HUES6 (cell line): ENCODE results near the gene ST8SIA6.

Experiments
- H3K27ac ChIP-seq: 2 replicates; pipeline ENCODE4 v1.7.0; 2013; ENCODE audit warnings: low read depth, mild to moderate bottlenecking, low read length, inconsistent platforms
- H3K27me3 ChIP-seq: 2 replicates; pipeline ENCODE4 v1.6.1; 2013; ENCODE audit warnings: low read length; ENCODE audit not compliant: control insufficient read depth, insufficient read depth
- H3K36me3 ChIP-seq: 2 replicates; pipeline ENCODE4 v1.6.1; 2013; ENCODE audit warnings: low read length; ENCODE audit not compliant: control insufficient read depth, insufficient read depth
- H3K4me1 ChIP-seq: 2 replicates; pipeline ENCODE4 v1.6.1; 2013; ENCODE audit warnings: low read length; ENCODE audit not compliant: control insufficient read depth, insufficient read depth
- H3K4me3 ChIP-seq: 2 replicates; pipeline ENCODE4 v1.5.1; 2013; ENCODE audit warnings: low read depth, low read length
- H3K9ac ChIP-seq: one replicate; pipeline ENCODE4 v1.6.1; 2013; ENCODE audit warnings: mild to moderate bottlenecking, low read length
- H3K9me3 ChIP-seq: 2 replicates; pipeline ENCODE4 v1.6.1; 2013; ENCODE audit warnings: low read depth, low read length; ENCODE audit not compliant: control insufficient read depth, insufficient read depth

ST8SIA6 gene

DNA sequence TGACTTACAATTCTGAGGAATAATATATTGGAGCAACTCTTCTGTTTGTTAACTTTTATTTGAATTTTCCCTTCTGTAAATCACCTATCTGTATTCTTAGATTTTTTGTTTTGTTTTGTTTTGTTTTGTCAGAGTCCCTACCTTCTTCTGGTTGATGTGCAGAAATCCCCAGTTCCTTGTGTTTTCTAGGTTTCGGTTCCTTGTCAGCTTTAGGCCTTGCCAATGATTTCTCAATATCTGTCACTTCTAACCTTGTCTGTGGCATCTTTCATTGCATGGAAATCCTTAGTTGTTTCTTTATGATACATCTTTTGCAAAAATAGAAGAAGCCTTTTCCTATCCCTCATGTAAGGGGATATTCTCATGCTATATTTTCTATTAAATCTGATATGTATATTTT lies 21.7 kb upstream of the ST8SIA6 start:
- Histone ChIP-seq H3K4me1 (0 out of 2 replicates have a peak, but pooled peaks cover 4% of the 10 kb centered on the region), H3K27me3 (no peaks in the 10 kb centered on the region), H3K27ac (no peak overlapping the region), H3K9ac (no peak overlapping the region), H3K36me3 (no peaks in the 10 kb centered on the region), H3K4me3 (no peak overlapping the region), H3K9me3 (peaks cover under 1% of the 10 kb centered on the region)

DNA sequence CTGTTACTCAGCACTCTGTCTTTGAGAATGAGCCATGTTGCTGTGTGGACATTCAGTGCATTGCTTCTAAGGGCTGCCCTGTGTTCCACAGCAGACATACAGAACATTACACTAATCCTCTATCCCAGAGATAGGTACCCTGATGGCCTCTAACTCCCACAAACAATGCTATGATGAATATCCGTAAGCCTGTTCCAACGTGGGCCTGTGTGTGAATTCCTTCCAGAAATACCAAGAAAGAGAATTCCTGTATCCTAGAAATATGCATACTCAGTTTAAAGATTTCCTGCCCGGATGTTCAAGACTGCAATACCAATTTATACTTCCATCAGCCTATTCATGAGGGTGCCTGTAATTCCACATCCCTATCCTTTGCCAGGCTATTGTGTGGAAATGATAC lies 21.3 kb upstream of the ST8SIA6 start:
- Histone ChIP-seq H3K9ac (no peak overlapping the region), H3K27me3 (no peaks in the 10 kb centered on the region), H3K36me3 (no peaks in the 10 kb centered on the region), H3K9me3 (no peaks in the 10 kb centered on the region), H3K4me1 (0 out of 2 replicates have a peak, but pooled peaks cover 4% of the 10 kb centered on the region), H3K4me3 (no peak overlapping the region), H3K27ac (no peak overlapping the region)

- peaks cover 8% of the 10 kb centered on the region; the same call in 1 of the 2 replicates for H3K9me3 ChIP-seq
- H3K27ac ChIP-seq = no peak overlapping the region
- H3K9ac ChIP-seq = no peak overlapping the region
- no peak overlapping the region for H3K4me3 ChIP-seq
- H3K36me3 ChIP-seq = no peaks in the 10 kb centered on the region
- no peaks in the 10 kb centered on the region for H3K27me3 ChIP-seq
- H3K4me1 ChIP-seq = 0 out of 2 replicates have a peak, but pooled peaks cover 4% of the 10 kb centered on the region
These were observed 20.4 kb upstream of the ST8SIA6 start for GRCh38 chr10:17474595-17475323.

- Histone ChIP-seq H3K4me3 (no peak overlapping the region), H3K9me3 (peaks cover 9% of the 10 kb centered on the region; the same call in 1 of the 2 replicates), H3K27me3 (no peaks in the 10 kb centered on the region), H3K9ac (no peak overlapping the region), H3K27ac (no peak overlapping the region), H3K36me3 (no peaks in the 10 kb centered on the region), H3K4me1 (0 out of 2 replicates have a peak, but pooled peaks cover 4% of the 10 kb centered on the region)
These were observed 19.0 kb upstream of the ST8SIA6 start for GRCh38 chr10:17473228-17473950.

DNA sequence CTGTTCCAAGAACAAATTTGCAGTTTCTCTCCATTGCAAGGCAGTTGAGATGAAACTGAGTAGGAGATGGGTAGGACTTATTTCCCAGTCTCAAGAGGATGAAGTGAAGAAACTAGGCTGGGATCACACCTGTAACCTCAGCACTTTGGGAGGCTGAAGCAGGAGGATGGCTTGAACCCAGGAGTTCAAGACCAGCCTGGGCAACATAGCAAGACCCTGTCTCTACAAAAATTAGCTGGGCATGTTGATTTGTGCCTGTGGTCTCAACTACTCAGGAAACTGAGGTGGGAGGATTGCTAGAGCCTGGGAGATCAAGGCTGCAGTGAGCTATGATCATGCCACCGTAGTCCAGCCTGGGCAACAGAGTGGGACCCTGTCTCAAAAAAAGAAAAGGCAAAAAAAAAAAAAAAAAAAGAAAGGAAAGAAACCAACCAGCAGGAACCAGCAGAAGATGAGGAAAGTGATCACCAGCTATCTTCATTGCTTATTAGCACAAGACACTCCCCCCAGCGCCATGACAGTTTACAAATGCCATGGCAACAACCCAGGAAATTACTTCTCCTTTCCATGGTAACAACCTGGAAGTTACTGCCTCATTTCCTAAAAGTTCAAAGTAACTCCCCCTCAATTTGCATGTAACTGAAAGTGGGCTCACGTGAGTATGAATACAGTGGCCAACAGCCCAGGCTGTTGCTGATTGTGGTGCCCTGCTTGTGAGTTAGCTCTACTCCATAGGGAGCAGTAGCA lies 18.3 kb upstream of the ST8SIA6 start:
- no peak overlapping the region for H3K9ac ChIP-seq
- peaks cover 9% of the 10 kb centered on the region; the same call in 1 of the 2 replicates for H3K9me3 ChIP-seq
- 0 out of 2 replicates have a peak, but pooled peaks cover 4% of the 10 kb centered on the region for H3K4me1 ChIP-seq
- H3K36me3 ChIP-seq = no peaks in the 10 kb centered on the region
- H3K27me3 ChIP-seq = no peaks in the 10 kb centered on the region
- H3K27ac ChIP-seq = no peak overlapping the region
- no peak overlapping the region for H3K4me3 ChIP-seq

DNA sequence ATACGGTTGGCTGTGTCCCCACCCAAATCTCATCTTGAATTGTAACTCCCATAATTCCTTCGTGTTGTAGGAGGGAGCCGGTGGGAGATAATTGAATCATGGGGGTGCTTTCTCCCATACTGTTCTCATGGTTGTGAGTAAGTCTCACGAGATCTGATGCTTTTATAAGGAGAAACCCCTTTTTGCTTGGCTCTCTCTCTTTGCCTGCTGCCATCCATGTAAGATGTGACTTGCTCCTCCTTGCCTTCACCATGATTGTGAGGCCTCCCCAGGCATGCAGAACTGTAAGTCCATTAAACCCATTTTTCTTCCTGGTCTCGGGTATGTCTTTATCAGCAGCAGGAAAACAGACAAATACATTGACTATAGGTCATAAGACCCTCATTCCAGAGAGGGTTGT lies 15.9 kb upstream of the ST8SIA6 start:
- Histone ChIP-seq H3K27me3 (no peaks in the 10 kb centered on the region), H3K9me3 (peaks cover 9% of the 10 kb centered on the region; the same call in 1 of the 2 replicates), H3K36me3 (no peaks in the 10 kb centered on the region), H3K9ac (no peak overlapping the region), H3K4me1 (0 out of 2 replicates have a peak, but pooled peaks cover 4% of the 10 kb centered on the region), H3K4me3 (no peak overlapping the region), H3K27ac (no peak overlapping the region)

DNA sequence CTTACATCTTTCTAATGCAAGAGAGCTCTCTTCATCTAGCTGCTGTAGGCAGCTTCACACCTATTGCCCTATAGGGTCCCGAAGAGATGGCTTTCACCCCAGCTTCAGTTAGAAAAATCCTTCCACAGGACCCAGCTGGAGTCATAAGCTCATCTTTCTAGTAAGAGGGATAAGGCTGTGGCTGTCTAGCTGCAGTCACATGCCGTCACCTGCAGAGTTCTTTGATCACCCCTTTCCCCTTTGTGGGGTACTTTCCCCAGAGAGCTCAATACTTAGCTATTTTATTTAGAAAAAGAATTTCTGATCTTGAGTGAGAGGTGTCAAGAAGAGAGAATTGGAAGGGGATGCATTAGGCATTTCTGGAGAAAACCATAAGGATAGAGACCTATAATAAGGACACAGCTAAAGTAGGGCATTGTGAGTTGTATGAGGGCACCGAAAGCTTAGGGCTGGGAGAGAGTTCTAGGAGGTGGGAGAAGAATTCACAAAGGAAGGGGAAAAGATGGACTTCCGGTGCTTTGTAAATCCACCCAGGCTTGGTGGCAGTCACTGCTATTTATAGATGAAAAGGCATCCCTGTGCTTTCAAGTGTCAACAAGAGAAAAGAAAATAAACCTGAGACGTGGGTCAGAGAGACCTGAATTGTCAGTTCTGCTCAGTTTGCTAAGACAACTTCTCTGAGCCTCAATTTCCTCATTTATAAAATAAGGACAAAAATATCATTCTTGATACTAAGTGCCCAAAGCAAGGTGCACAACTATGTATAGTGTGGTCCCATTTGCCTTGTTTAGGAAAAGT lies 11.1 kb upstream of the ST8SIA6 start:
- no peak overlapping the region for H3K27ac ChIP-seq
- H3K36me3 ChIP-seq = no peaks in the 10 kb centered on the region
- H3K4me1 ChIP-seq = no peaks in the 10 kb centered on the region
- peaks cover 24% of the 10 kb centered on the region for H3K9me3 ChIP-seq
- H3K4me3 ChIP-seq = no peak overlapping the region
- H3K27me3 ChIP-seq = no peaks in the 10 kb centered on the region
- H3K9ac ChIP-seq = no peak overlapping the region

- no peaks in the 10 kb centered on the region for H3K27me3 ChIP-seq
- no peak overlapping the region for H3K4me3 ChIP-seq
- H3K9ac ChIP-seq = no peak overlapping the region
- peaks cover 16% of the 10 kb centered on the region for H3K9me3 ChIP-seq
- H3K36me3 ChIP-seq = no peaks in the 10 kb centered on the region
- no peaks in the 10 kb centered on the region for H3K4me1 ChIP-seq
- H3K27ac ChIP-seq = no peak overlapping the region
These were observed 10.2 kb upstream of the ST8SIA6 start for GRCh38 chr10:17464545-17464944.

DNA sequence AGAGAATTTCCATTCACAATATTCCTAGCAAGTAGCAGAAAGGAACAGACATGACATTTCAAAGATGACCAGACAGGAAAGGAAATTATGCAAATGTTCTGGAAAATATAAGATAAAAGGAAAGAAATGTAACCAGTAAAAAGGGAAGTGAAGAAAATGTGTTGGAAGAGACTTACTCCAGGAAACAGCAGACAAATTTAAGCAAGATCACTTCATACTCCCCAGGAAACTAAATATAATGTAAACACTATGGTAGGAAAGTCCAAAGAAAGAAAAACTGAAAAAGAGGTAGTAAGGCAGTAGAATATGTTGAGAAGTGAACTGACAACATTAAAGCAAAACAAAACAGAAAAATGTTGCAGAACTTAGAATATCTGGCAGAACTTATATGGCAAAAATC lies 6.4 kb upstream of the ST8SIA6 start:
- Histone ChIP-seq H3K4me1 (peaks cover 7% of the 10 kb centered on the region; the same call in 1 of the 2 replicates), H3K27me3 (peaks cover 6% of the 10 kb centered on the region), H3K4me3 (no peak overlapping the region), H3K9me3 (peaks cover 16% of the 10 kb centered on the region), H3K9ac (no peak overlapping the region), H3K27ac (no peak overlapping the region), H3K36me3 (no peaks in the 10 kb centered on the region)

DNA sequence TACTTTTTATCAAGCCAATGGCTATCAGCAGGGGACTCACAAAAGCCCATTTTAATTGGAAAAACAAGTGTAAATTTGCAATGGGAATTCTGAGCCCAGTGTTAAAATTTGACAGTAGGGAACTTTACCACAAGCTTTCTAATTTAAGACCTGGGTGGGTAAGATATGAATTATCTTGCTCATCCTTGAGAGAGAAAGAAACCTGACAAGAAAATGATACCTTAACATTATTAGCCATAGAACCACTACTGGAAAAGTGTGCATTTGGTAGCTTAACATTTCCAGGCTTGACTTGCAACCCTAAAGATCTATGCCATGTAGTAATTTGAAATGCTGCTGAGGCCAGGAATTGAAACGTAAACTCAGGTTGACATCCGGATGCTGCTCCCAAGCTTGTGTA lies 2.7 kb upstream of the ST8SIA6 start:
- Histone ChIP-seq H3K4me1 (peaks cover 14% of the 10 kb centered on the region), H3K4me3 (no peak overlapping the region), H3K36me3 (no peaks in the 10 kb centered on the region), H3K27me3 (peaks cover 39% of the 10 kb centered on the region), H3K9me3 (peaks cover 5% of the 10 kb centered on the region; the same call in 1 of the 2 replicates), H3K27ac (no peak overlapping the region), H3K9ac (no peak overlapping the region)
